ENCODE results near the gene SLC22A23. TPM values are rescaled to one million over a fixed set of nuclear protein-coding genes. Genes with fewer than 3 reads are reported as not detected.

Gene SLC22A23
- total RNA-seq, 2 donors from 2014 or later = 11.1 to 13.3 TPM

DNA sequence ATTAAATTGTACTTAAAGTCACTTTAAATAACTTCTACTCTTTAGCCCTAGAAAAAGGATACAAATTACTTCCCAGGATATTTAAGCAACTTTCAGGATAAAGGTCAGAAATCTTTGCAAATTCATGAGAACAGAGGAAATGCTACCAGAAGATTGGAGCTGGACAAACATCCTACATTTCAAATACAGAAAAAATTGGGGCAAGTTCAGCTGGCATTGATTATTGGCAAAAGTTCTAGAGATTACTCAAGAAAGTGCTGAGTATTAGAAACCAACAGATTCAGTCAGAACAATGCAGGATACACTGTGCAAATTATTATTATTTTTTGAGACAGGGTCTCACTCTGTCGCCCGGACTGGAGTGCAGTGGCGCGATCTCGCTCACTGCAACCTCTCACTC, 6.0 kb downstream of the SLC22A23 start:
- TF ChIP-seq, protein P1, sequence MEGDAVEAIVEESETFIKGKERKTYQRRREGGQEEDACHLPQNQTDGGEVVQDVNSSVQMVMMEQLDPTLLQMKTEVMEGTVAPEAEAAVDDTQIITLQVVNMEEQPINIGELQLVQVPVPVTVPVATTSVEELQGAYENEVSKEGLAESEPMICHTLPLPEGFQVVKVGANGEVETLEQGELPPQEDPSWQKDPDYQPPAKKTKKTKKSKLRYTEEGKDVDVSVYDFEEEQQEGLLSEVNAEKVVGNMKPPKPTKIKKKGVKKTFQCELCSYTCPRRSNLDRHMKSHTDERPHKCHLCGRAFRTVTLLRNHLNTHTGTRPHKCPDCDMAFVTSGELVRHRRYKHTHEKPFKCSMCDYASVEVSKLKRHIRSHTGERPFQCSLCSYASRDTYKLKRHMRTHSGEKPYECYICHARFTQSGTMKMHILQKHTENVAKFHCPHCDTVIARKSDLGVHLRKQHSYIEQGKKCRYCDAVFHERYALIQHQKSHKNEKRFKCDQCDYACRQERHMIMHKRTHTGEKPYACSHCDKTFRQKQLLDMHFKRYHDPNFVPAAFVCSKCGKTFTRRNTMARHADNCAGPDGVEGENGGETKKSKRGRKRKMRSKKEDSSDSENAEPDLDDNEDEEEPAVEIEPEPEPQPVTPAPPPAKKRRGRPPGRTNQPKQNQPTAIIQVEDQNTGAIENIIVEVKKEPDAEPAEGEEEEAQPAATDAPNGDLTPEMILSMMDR (conservative IDR thresholded peaks at IDR 0.05) = no peak
- peaks cover 28% of the 10 kb centered on the region for H3K27me3 ChIP-seq (ENCODE audit: control insufficient read depth, insufficient read depth, low read length, poor library complexity, severe bottlenecking)
- Mint-ChIP-seq H3K4me1 (no peaks in the 10 kb centered on the region), H3K4me3 (no peak overlapping the region), H3K27me3 (ENCODE audit: insufficient read depth) (no peaks in the 10 kb centered on the region), H3K27ac (no peak overlapping the region), H3K9me3 (peaks cover 2% of the 10 kb centered on the region), H3K36me3 (ENCODE audit: low read depth) (peaks cover 8% of the 10 kb centered on the region)
- no peaks in the 10 kb centered on the region for H3K9me3 ChIP-seq (ENCODE audit: control insufficient read depth, low read length)
- H3K4me3 ChIP-seq (ENCODE audit: low read length) = no peak overlapping the region
- no peaks in the 10 kb centered on the region for H3K4me1 ChIP-seq (ENCODE audit: control insufficient read depth, insufficient read depth, low read length)
- H3K36me3 ChIP-seq (ENCODE audit: control insufficient read depth, insufficient read depth, low read length) = no peaks in the 10 kb centered on the region
- DNase-seq = no peak
- no peak overlapping the region for H3K27ac ChIP-seq (ENCODE audit: low read depth, low read length)
- H3K9ac ChIP-seq (ENCODE audit: extremely low read depth, low read length, poor library complexity, severe bottlenecking) = no peak overlapping the region
- WGBS, 2 experiments (ENCODE audit: insufficient coverage in 1 of 2, insufficient read length in 1 of 2) = 97 to 98% methylated on average over 5 of the region's 5 CpGs

- H3K27ac ChIP-seq (ENCODE audit: low read depth, low read length) = no peak overlapping the region
- Mint-ChIP-seq H3K27me3 (ENCODE audit: insufficient read depth) (no peaks in the 10 kb centered on the region), H3K36me3 (ENCODE audit: low read depth) (peaks cover 8% of the 10 kb centered on the region), H3K27ac (no peak overlapping the region), H3K4me3 (no peak overlapping the region), H3K4me1 (no peaks in the 10 kb centered on the region), H3K9me3 (peaks cover 2% of the 10 kb centered on the region)
- H3K9ac ChIP-seq (ENCODE audit: extremely low read depth, low read length, poor library complexity, severe bottlenecking) = no peak overlapping the region
- no peaks in the 10 kb centered on the region for H3K9me3 ChIP-seq (ENCODE audit: control insufficient read depth, low read length)
- TF ChIP-seq, protein P1 (conservative IDR thresholded peaks at IDR 0.05) = no peak
- no peaks in the 10 kb centered on the region for H3K36me3 ChIP-seq (ENCODE audit: control insufficient read depth, insufficient read depth, low read length)
- 94 to 100% methylated on average over 5 of the region's 5 CpGs for WGBS, 2 experiments (ENCODE audit: insufficient coverage in 1 of 2, insufficient read length in 1 of 2)
- no peak overlapping the region for H3K4me3 ChIP-seq (ENCODE audit: low read length)
- peaks cover 17% of the 10 kb centered on the region for H3K27me3 ChIP-seq (ENCODE audit: control insufficient read depth, insufficient read depth, low read length, poor library complexity, severe bottlenecking)
- no peaks in the 10 kb centered on the region for H3K4me1 ChIP-seq (ENCODE audit: control insufficient read depth, insufficient read depth, low read length)
- DNase-seq = no peak
Observed at GRCh38 chr6:3449750-3450305, 7.0 kb downstream of the SLC22A23 start.

GRCh38 chr6:3449321-3449720, 7.5 kb downstream of the SLC22A23 start:
- DNase-seq = no peak
- Histone ChIP-seq H3K9ac (ENCODE audit: extremely low read depth, low read length, poor library complexity, severe bottlenecking) (no peak overlapping the region), H3K9me3 (ENCODE audit: control insufficient read depth, low read length) (no peaks in the 10 kb centered on the region), H3K36me3 (ENCODE audit: control insufficient read depth, insufficient read depth, low read length) (no peaks in the 10 kb centered on the region), H3K27ac (ENCODE audit: low read depth, low read length) (no peak overlapping the region), H3K27me3 (ENCODE audit: control insufficient read depth, insufficient read depth, low read length, poor library complexity, severe bottlenecking) (peaks cover 12% of the 10 kb centered on the region), H3K4me1 (ENCODE audit: control insufficient read depth, insufficient read depth, low read length) (no peaks in the 10 kb centered on the region), H3K4me3 (ENCODE audit: low read length) (no peak overlapping the region)
- peaks cover 2% of the 10 kb centered on the region for H3K9me3 Mint-ChIP-seq
- WGBS, 2 experiments (ENCODE audit: insufficient coverage in 1 of 2, insufficient read length in 1 of 2) = 85% methylated on average over 2 of the region's 2 CpGs; no CpG with 5 or more reads in 1 of the 2 experiments
- H3K27ac Mint-ChIP-seq = no peak overlapping the region
- H3K27me3 Mint-ChIP-seq (ENCODE audit: insufficient read depth) = no peaks in the 10 kb centered on the region
- H3K4me1 Mint-ChIP-seq = peaks cover 4% of the 10 kb centered on the region
- no peak overlapping the region for H3K4me3 Mint-ChIP-seq
- peaks cover 8% of the 10 kb centered on the region for H3K36me3 Mint-ChIP-seq (ENCODE audit: low read depth)
- TF ChIP-seq, protein P1 (conservative IDR thresholded peaks at IDR 0.05) = no peak
